ENCODE measurements around the gene FOXP1. TPM values are rescaled to one million over a fixed set of nuclear protein-coding genes. Genes with fewer than 3 reads are reported as not detected.

Gene FOXP1
- total RNA-seq, 4 donors from 2014 or later: 86.4 to 107 (median 93.8) TPM

GRCh38 chr3:71304684-71305083 lies 278.8 kb downstream of the FOXP1 start:
- H3K4me3 ChIP-seq: peak overlapping the region in 2 of 4 donors; percentile 28 to 45
- WGBS, 2 donors: 17 to 27% methylated on average over 3 of the region's 3 CpGs

GRCh38 chr3:71304247-71304646 lies 279.3 kb downstream of the FOXP1 start:
- no peaks in the 10 kb centered on the region for H3K27me3 ChIP-seq
- H3K36me3 ChIP-seq: no peaks in the 10 kb centered on the region
- 73 to 76% methylated on average over 3 of the region's 3 CpGs for WGBS, 2 donors
- peak overlapping the region in 2 of 4 donors; percentile 19 to 65 for H3K27ac ChIP-seq
- TF ChIP-seq CTCF (IDR thresholded peaks at IDR 0.05) (no peak), EP300 (IDR thresholded peaks at IDR 0.05) (no peak), POLR2A (IDR thresholded peaks at IDR 0.05) (no peak)
- no peak overlapping the region for H3K4me3 ChIP-seq
- peaks cover 0 to 33% (median 7%) of the 10 kb centered on the region in 4 donors for H3K4me1 ChIP-seq
- no peak for DNase-seq (ENCODE audit: low spot score in 2 of 2)
- no peaks in the 10 kb centered on the region for H3K9me3 ChIP-seq

More at GRCh38 chr3:71304684-71305083, 278.8 kb downstream of the FOXP1 start:
- TF ChIP-seq CTCF (IDR thresholded peaks at IDR 0.05) (peak in 4 of 5 experiments; percentile 22 to 43 (median 36)), POLR2A (IDR thresholded peaks at IDR 0.05) (no peak)
- Histone ChIP-seq H3K4me1 (peaks cover 0 to 33% (median 7%) of the 10 kb centered on the region in 4 donors), H3K27me3 (no peaks in the 10 kb centered on the region), H3K27ac (peak overlapping the region; percentile 34 to 65 (median 51)), H3K36me3 (no peaks in the 10 kb centered on the region), H3K9me3 (no peaks in the 10 kb centered on the region)
- DNase-seq (ENCODE audit: low spot score in 2 of 2): no peak

GRCh38 chr3:71303627-71304200 lies 279.8 kb downstream of the FOXP1 start:
- Histone ChIP-seq H3K4me1 (peaks cover 0 to 33% (median 7%) of the 10 kb centered on the region in 4 donors), H3K27me3 (no peaks in the 10 kb centered on the region), H3K27ac (peak overlapping the region in 1 of 4 donors; percentile 19), H3K36me3 (no peaks in the 10 kb centered on the region), H3K4me3 (no peak overlapping the region), H3K9me3 (no peaks in the 10 kb centered on the region)
- WGBS, 2 donors: 42 to 57% methylated on average over 6 of the region's 6 CpGs
- DNase-seq (ENCODE audit: low spot score in 2 of 2): no peak
- TF ChIP-seq POLR2A (IDR thresholded peaks at IDR 0.05) (no peak), CTCF (IDR thresholded peaks at IDR 0.05) (no peak), EP300 (IDR thresholded peaks at IDR 0.05) (no peak)

- TF ChIP-seq CTCF (IDR thresholded peaks at IDR 0.05) (no peak), POLR2A (IDR thresholded peaks at IDR 0.05) (no peak), EP300 (IDR thresholded peaks at IDR 0.05) (no peak)
- H3K4me1 ChIP-seq: peaks cover 0 to 30% (median 7%) of the 10 kb centered on the region in 4 donors
- no peaks in the 10 kb centered on the region for H3K27me3 ChIP-seq
- WGBS, 2 donors: 91 to 96% methylated on average over 2 of the region's 2 CpGs
- H3K27ac ChIP-seq: no peak overlapping the region
- H3K4me3 ChIP-seq: no peak overlapping the region
- H3K36me3 ChIP-seq: no peaks in the 10 kb centered on the region
- no peak for DNase-seq (ENCODE audit: low spot score in 2 of 2)
- H3K9me3 ChIP-seq: no peaks in the 10 kb centered on the region
Observed at GRCh38 chr3:71302604-71303003, 280.9 kb downstream of the FOXP1 start.

- Histone ChIP-seq H3K4me1 (peaks cover 0 to 22% (median 7%) of the 10 kb centered on the region in 4 donors), H3K9me3 (no peaks in the 10 kb centered on the region), H3K27me3 (no peaks in the 10 kb centered on the region), H3K27ac (no peak overlapping the region), H3K4me3 (no peak overlapping the region), H3K36me3 (no peaks in the 10 kb centered on the region)
- WGBS, 2 donors: 82 to 85% methylated on average over 4 of the region's 4 CpGs
- no peak for DNase-seq (ENCODE audit: low spot score in 2 of 2)
- no peak for TF ChIP-seq POLR2A (IDR thresholded peaks at IDR 0.05)
- no peak for TF ChIP-seq CTCF (IDR thresholded peaks at IDR 0.05)
- TF ChIP-seq EP300 (IDR thresholded peaks at IDR 0.05): no peak
Observed at GRCh38 chr3:71300951-71301393, 282.6 kb downstream of the FOXP1 start.
